GM10266 (cell line): Measurements from ENCODE around the gene KLF3.

Source experiments
- DNase-seq: peaks from one replicate; pipeline ENCODE4 v3.0.0; 2012; ENCODE audit errors: extremely low spot score
- CTCF ChIP-seq: IDR thresholded peaks from 2 replicates; pipeline ENCODE4 v1.5.1; 2012; ENCODE audit warnings: mild to moderate bottlenecking, low read depth; ENCODE audit not compliant: control insufficient read depth, insufficient read depth; ENCODE audit errors: missing control alignments

The KLF3 gene

DNA sequence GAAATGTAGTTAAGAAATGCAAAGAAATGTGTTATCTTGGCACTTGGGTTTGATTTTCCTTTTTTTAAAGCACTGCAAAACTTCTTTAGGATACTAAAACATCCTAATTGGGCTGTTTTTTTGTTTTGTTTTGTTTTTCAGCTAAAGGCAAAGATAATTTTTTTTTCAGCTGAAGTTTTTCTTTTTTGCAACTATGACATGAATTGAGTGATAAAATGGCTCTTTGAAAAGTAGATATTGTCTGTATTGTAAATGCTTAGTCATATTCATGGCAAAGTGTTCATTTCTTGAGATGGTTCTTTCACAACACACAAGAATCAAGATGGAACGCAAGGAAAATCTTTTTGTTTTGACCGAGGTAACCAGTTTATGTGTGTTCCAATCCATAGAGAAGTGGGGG, 35.1 kb downstream of the KLF3 start:
- DNase-seq: no peak
- no peak for TF ChIP-seq CTCF

DNA sequence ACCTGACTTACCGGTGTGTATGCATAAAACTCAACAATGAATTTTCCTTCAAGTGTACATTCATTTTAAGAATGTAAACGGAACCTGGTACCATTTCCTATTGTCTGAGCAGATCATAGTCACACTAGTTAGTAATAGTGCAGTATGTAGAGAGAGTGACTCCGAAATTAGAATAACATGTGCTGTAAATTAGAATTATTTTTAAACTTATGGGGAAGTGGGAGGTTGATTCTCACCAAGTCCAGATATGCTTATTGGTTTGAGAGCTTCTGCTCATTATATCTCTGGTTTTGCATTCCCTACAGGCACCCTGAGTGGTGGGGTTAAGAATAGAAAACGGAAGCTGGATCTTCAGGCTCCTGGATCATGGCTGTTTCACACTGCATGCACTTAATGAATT, 39.6 kb downstream of the KLF3 start:
- no peak for TF ChIP-seq CTCF
- DNase-seq: no peak

DNA sequence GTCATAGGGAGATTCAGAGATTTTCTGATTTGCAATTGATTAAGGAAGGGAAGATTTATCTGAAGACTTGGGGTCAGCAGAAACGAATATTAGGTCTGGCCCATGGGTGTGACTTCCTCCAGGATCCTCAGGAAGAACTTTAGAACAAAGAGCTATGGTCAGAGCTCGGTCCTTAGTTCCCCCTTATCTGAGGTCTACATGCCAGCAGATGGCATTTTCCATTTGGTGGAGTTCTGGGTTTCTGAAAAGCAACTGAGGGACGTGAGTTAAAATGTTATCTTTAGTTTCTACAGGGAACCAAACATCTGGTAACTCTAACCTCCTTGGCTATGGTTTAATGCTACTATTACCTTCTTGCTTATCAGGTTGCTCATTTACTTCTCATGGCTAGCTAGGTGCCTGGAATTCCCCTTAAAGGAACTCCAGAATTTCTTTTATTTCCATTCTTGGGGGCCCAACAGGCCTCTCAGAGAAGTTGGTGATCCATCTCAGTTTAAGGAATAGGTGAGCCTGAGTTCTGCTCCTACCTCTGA, 40.7 kb downstream of the KLF3 start:
- no peak for TF ChIP-seq CTCF
- no peak for DNase-seq

DNA sequence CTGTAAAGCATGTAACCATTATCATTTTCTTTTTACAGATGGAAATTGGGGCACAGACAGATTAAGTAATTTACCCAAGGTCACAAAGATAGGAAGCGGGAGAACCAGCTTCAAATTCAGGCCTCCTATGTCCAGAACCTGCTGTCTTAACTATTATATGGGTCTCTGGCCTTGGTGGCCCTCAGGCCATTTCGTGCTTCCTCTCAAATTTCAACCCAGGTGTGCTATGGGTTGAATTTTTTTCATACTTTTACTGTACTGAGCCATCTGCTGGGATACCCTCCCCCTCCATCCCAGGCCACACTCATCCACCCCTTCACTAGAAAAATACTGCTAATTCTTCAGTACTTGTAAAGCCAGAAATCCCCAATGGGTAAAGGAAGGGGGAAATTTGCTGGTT, 42.3 kb downstream of the KLF3 start:
- no peak for TF ChIP-seq CTCF
- no peak for DNase-seq

DNA sequence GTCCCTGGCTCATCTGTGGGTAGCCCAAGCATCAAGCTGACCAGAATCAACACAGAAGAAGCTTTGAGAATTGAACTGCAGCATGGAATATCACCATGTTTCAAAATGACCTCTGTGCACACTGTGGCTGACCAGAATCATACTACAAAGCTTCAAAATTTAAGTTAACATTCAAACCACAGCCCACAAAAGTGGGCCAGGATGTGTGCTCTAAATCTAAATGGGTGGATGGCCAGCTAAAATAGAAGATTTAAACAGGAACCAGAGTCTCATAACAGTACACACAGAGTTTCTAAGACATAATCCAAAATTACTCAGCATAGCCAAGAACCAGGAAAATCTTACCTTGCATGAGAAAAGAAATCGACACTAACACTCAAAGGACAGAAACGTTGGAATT, 46.1 kb downstream of the KLF3 start:
- no peak for TF ChIP-seq CTCF
- DNase-seq: peak; percentile 16

DNA sequence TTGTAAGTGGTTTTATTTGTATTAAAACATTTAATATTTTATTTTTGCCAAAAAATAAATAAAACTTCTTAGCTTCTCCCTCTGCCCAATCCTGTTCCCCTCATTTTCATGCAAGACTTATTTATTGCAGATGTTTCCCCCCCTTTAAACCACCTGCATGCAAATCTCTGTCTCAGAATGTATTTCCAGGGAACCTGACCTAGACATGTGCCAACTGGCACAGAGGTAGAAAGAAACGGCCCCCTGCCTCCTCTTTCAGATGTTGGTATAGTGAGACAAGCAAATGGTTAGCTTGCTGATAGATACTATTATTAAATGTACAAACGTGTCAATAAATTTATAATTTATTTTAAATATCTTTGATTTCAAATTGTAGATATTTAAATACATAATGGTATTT, 47.1 kb downstream of the KLF3 start:
- TF ChIP-seq CTCF: no peak

DNA sequence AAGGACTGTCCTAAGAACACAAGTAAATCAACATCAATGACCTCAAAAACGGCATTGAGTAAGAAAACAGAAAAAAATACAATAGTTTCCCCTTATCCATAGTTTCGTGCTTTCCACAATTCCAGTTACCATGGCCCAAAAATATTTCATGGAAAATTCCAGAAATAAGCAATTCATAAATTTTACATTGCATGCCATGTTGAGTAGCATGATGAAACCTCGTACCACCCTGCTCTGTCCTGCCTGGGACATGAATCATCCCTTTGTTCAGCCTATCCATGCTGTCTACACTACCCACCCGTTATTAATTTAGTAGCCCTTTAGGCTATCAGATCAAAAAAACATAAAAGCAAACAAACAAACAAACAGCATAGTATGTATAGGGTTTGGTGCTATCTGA, 51.1 kb downstream of the KLF3 start:
- no peak for TF ChIP-seq CTCF
- DNase-seq: no peak

More for the DNA sequence above, 47.1 kb downstream of the KLF3 start:
- DNase-seq: no peak
